Endothelial cell of umbilical vein (primary cell): ENCODE measurements around the gene WDR76.

Experiments
- EZH2 ChIP-seq: IDR thresholded peaks from 2 replicates; pipeline ENCODE4 v1.6.1; 2012; ENCODE audit warnings: borderline replicate concordance, low read depth, mild to moderate bottlenecking, moderate library complexity, low read length, inconsistent platforms; ENCODE audit not compliant: severe bottlenecking
- JUN ChIP-seq: IDR thresholded peaks from 2 replicates; pipeline ENCODE4 v1.6.1; 2011; ENCODE audit warnings: borderline replicate concordance, low read depth; ENCODE audit not compliant: insufficient read length, insufficient read depth
- MYC ChIP-seq: IDR thresholded peaks from one replicate; pipeline ENCODE4 v1.6.1; 2011; ENCODE audit warnings: mild to moderate bottlenecking, low read depth, low read length
- POLR2A ChIP-seq: IDR thresholded peaks from 2 replicates; pipeline ENCODE4 v1.6.1; 2012; ENCODE audit warnings: low read depth, mild to moderate bottlenecking, control low read depth, low read length
- TF ChIP-seq, protein P1 (sequence below), 2 donors: IDR thresholded peaks; 1 replicate in 1 of 2; 2 replicates in 1 of 2; pipeline ENCODE4 v1.5.1; 2011; ENCODE audit warnings: low read length in 2 of 2, mild to moderate bottlenecking in 2 of 2, moderate library complexity in 2 of 2, control low read depth in 1 of 2, inconsistent platforms in 1 of 2, low read depth in 1 of 2; ENCODE audit not compliant: insufficient read depth in 1 of 2; ENCODE audit errors: extremely low read depth in 1 of 2

- TF ChIP-seq POLR2A (no peak), MYC (no peak), EZH2 (no peak), JUN (no peak)
- TF ChIP-seq, protein P1, sequence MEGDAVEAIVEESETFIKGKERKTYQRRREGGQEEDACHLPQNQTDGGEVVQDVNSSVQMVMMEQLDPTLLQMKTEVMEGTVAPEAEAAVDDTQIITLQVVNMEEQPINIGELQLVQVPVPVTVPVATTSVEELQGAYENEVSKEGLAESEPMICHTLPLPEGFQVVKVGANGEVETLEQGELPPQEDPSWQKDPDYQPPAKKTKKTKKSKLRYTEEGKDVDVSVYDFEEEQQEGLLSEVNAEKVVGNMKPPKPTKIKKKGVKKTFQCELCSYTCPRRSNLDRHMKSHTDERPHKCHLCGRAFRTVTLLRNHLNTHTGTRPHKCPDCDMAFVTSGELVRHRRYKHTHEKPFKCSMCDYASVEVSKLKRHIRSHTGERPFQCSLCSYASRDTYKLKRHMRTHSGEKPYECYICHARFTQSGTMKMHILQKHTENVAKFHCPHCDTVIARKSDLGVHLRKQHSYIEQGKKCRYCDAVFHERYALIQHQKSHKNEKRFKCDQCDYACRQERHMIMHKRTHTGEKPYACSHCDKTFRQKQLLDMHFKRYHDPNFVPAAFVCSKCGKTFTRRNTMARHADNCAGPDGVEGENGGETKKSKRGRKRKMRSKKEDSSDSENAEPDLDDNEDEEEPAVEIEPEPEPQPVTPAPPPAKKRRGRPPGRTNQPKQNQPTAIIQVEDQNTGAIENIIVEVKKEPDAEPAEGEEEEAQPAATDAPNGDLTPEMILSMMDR (IDR thresholded peaks at IDR 0.05; ENCODE audit: extremely low read depth in 1 of 2, insufficient read depth in 1 of 2, low read depth in 1 of 2, low read length in 2 of 2), result no peak
Measured at GRCh38 chr15:43845421-43845820, 18.6 kb downstream of the WDR76 start.
